NCI-H2107 treated with DMSO at 0.1 percent for 48 hours (cell line): ENCODE measurements around the gene ALDH3B1.

Experiments
- DNase-seq: peaks from one replicate; lab custom pipeline; 2025; ENCODE audit not compliant: unreplicated experiment; lab: John Stamatoyannopoulos, UW

ALDH3B1 gene

DNA sequence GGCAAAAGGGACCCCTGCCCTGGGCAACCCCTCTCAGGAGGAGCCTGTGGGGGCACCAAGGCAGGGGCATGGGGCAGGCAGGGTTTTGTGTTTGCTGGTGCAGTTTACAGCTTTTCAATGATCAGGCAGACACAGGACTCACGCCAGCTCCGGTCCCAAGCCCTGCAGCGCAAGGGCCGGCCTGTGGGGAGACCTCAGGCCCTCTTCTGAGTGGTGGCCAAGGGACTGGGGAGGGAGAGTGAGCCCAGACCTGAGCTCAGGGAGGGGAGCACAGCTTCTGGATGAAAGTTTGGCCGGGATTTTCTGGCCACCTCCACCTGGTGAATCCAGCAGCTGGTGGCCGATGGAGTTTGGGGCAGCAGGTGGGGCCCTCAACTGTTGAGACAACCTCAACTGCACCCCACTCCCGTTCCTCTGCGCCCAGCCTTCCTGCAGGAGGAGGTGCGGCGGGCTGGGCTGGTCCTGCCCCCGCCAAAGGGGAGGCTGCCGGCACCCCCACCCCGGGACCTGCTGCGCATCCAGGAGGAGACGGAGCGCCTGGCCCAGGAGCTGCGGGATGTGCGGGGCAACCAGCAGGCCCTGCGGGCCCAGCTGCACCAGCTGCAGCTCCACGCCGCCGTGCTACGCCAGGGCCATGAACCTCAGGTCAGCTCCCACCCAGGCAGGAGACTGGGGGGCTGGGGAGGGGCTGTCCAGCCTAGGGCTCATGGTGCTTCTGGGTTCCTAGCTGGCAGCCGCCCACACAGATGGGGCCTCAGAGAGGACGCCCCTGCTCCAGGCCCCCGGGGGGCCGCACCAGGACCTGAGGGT, 32.3 kb downstream of the ALDH3B1 start:
- DNase-seq, result no peak

DNA sequence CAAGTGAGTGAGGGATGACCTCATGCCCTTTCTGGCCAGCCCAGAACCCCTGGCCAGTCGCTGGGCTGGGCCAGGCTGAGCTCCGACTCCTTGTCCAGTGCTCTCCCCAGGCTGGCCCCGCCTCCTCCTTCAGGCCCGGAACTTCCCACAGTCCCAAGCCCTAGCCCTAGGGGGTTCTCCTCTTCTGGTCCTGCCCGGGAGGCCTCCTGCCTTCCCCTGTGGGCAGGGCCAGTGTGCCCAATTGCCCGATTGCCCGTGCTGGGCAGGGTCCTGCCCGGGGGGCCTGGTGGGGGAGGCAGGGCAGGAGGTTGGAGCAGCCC, 32.9 kb downstream of the ALDH3B1 start:
- DNase-seq, result no peak

DNA sequence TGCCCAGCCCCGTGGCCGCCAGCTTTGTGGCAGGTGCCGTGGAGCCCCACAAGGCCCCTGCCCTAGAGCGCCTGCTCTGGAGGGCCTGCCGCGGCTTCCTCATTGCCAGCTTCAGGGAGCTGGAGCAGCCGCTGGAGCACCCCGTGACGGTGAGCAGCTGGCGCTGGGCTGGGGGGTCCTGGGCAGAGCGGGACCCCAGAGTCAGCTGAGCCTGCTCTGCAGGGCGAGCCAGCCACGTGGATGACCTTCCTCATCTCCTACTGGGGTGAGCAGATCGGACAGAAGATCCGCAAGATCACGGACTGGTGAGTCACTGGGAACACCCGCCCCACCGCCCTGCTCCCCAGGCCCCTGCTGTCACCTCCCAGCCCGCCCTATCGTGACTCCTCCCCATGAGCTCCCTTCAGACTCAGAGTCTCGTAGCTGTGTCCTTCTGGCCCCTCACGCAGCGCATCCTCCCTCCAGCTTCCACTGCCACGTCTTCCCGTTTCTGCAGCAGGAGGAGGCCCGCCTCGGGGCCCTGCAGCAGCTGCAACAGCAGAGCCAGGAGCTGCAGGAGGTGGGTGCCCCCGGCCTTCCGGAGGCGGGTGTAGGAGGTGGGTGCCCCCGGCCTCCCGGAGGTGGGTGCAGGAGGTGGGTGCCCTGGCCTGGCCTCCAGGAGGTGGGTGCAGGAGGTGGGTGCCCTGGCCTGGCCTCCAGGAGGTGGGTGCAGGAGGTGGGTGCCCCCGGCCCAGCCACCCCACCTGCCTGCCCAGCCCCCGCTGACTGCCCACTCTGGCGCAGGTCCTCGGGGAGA, 33.4 kb downstream of the ALDH3B1 start:
- peak; percentile 25 for DNase-seq

DNA sequence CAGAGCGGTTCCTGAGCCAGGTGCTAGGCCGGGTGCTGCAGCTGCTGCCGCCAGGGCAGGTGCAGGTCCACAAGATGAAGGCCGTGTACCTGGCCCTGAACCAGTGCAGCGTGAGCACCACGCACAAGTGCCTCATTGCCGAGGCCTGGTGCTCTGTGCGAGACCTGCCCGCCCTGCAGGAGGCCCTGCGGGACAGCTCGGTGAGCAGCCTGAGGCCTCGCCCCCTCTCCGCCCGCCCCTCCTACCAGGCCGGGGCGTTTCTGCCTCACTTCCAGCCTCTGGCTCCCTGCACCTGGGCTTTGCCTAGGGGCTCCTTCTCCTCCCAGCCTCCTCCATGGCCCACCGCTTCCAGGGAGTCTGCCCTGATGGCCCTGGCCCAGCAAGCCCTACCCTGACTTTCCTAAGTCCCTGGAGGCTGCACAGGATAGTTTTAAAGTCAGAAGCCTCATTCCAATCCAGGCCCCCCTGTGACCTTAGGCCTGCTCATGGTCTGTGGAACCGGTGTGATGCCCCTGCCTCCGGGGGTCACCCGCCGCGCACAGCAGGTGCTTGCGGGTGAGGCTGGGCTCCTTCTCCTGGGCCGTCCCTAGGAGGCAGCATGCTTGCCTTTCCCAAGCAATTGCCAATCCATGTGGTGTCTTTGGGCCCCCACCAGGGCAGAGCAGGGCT, 34.2 kb downstream of the ALDH3B1 start:
- DNase-seq, result peak; percentile 41

DNA sequence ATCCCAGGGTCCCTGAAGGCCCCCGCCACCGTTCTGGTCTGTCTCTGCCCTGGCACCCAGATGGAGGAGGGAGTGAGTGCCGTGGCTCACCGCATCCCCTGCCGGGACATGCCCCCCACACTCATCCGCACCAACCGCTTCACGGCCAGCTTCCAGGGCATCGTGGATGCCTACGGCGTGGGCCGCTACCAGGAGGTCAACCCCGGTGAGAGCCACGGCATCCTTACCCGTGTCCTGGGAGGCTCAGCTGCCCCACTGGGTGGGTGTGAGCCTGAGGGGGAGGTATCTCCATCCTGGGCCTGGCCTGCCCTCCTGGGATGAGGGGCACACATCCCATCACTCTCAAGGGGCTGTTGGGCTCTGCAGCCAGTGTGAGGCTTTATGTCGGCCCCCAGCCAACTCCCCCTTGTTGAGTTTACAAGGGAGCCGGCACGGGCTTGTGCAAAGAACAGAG, 34.8 kb downstream of the ALDH3B1 start:
- no peak for DNase-seq

DNA sequence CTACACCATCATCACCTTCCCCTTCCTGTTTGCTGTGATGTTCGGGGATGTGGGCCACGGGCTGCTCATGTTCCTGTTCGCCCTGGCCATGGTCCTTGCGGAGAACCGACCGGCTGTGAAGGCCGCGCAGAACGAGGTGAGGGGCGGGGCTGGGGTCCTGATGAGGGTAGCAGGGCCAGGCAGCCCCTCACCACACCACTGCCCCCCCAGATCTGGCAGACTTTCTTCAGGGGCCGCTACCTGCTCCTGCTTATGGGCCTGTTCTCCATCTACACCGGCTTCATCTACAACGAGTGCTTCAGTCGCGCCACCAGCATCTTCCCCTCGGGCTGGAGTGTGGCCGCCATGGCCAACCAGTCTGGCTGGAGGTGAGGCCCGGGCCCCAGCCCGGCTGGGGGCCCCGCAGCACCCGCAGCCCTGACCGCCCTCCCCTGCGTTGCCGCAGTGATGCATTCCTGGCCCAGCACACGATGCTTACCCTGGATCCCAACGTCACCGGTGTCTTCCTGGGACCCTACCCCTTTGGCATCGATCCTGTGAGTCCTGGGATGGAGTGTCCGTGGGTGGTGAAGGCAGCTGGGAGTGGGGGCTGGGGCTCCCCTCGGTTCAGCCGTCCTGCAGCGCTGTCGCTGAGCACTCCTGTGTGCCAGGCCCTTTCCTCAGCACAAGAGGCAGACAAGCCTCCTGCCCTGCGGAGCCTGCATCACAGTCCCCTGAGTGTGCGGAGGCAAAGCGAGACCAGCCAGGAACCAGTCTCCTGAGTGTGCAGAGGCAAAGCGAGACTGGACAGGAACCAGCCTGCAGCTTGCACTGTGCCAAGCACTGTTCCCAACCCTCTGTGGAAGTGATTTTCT, 37.5 kb downstream of the ALDH3B1 start:
- no peak for DNase-seq

DNA sequence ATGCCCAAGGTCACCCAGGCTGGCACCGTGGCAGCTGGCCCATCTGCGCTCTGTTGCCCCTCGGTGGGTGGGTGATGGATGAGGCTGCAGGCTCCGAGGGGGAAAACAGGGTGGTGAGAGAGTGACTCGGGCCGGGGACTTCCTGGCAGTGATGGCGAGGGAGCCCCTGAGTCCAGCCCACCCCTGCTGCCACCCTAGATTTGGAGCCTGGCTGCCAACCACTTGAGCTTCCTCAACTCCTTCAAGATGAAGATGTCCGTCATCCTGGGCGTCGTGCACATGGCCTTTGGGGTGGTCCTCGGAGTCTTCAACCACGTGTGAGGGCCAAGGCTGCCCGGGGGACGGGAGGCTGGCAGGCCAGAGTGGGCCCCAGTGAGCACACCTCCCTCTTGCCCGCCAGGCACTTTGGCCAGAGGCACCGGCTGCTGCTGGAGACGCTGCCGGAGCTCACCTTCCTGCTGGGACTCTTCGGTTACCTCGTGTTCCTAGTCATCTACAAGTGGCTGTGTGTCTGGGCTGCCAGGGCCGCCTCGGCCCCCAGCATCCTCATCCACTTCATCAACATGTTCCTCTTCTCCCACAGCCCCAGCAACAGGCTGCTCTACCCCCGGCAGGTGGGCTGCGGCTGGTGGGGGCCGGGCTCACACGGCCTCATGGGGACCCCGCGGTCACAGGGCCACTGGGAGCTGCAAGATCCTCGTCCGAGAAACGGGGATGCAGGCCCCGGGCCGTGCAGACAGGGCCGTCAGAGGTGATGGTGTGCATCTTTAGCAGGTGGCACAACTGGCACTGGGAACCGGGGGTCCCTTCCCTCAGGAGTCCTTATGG, 38.8 kb downstream of the ALDH3B1 start:
- DNase-seq, result no peak

DNA sequence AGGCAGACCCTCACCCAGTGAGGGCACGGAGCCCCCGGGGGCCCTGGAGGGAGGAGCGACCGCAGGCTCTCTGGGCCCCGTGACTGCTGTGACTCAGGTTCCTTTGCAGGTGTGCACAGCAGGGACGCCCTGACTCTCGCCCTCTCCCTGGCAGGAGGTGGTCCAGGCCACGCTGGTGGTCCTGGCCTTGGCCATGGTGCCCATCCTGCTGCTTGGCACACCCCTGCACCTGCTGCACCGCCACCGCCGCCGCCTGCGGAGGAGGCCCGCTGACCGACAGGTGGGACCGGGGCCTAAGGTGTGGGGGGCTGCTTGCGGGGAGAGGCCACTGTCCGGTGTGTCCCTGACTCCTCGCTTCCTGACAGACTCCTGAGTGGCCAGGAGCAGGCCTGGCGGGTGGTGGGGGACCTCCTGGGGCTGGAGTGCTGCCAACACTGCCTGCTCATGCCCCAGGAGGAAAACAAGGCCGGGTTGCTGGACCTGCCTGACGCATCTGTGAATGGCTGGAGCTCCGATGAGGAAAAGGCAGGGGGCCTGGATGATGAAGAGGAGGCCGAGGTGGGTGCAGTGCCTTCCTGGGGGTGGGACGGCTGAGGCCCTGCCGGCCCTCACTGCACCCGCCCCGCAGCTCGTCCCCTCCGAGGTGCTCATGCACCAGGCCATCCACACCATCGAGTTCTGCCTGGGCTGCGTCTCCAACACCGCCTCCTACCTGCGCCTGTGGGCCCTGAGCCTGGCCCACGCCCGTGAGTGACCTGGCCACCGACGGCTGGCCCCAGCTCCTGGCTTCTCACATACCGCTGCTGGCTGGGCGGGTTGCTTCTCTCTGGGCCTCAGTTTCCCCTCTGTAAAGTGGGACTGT, 39.6 kb downstream of the ALDH3B1 start:
- DNase-seq, result no peak

DNA sequence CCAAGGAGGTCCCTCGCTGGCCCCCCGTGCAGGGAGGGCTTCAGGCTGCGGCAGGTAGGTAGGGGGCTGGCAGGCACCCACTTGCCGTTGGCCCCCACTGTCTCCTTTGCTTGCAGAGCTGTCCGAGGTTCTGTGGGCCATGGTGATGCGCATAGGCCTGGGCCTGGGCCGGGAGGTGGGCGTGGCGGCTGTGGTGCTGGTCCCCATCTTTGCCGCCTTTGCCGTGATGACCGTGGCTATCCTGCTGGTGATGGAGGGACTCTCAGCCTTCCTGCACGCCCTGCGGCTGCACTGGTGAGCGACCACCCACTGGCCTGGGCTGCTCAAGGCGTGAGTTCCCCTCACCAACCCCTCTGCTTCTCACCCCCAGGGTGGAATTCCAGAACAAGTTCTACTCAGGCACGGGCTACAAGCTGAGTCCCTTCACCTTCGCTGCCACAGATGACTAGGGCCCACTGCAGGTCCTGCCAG, 40.3 kb downstream of the ALDH3B1 start:
- DNase-seq, result no peak

DNA sequence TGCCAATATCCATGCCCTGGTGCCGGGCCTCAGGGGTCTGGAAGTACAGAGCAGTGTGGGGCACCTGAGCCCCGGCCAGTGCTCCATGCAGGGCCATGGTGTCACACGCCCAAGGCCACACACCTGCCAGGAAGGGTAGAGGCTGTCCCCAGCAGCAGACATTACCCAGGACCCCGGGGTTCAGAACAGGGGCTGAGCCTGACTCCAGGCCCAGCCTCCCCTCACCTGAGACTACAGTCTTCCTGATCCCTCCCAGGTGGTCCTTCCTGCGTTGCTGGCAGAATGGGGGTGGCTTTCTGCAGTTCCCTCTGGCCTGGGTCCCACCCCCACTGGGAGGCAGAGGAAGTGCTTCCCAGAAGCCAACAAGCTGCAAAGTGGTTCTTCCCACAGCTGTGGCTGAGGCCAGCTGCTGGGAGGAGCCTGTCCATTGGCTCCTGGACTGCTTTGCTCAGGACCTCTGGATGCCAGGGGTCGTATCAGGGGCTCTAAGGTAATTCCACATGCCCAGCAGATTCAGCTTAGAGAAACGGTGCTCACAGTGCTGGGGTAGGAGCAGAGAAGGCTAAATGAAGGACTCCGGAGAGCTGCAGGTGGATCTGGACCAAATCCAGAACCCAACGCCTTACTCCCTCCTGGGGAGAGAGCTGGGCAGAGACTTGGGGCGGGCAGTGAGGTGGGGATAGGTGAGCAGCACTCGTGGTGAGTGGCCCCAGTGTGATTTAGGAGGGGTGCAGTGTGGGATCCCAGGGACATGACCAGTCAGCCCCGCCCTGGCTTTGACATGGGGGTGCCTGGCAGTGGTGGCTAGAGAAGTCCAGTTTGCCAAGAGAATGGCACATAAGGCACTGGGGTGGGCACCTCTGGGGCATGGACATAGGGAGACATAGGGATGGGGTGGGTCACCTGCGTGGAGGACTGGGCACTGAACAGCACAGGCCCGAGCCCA, 41.3 kb downstream of the ALDH3B1 start:
- DNase-seq, result no peak

DNA sequence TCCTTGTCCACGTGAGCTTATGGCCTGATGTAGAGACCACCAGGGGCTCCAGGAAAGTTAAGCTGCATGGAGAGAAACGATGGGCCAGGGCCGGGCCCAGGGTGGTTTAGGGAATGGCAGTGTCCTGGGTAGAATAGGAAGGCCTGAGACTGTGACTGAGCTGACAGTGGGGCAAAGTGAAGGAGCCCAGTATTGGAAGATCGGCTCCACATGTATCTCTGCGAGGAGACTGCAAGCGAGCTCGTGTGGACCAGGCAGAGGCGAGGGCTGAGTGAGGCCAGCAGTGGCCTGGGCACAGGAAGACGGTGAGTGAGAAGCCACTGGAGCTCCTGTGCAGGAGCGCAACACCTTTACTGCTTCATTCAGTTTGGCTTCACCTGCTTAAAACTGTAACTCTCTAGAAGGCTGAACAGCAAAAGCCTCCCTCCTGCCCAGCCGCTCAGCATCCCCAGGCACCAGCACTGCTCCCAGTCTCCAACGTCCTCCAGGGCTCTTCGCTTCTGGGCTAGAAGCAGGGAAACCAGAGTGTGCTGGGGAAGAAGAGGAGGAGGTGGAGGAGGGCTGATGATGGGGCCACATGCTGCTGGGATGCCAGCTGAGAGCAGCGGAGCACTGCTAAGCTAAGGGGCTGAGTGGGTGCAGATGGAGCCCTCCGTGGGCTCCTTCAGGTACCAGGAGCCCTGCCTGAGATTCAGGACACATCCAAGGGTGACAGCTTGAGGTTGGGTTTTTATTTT, 42.2 kb downstream of the ALDH3B1 start:
- no peak for DNase-seq

DNA sequence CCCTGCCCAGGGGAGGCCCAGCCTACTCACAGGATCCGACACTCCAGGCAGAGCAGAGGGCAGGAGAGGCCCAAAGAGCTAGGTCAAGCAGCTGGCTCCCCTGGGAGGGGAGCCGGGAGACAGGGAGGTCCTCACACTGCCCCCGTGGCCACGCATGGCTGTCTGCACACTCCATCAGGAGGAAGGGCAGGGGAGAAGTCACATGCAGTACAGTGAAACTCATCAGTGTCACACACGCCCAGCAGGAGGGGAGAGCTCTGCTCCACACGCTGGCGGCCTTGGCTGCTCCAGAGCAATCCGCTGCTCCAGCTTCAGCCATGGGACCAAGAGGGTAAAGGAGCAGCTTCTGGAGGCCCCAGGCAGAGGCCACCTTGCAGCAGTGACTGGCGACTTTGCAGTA, 43.0 kb downstream of the ALDH3B1 start:
- DNase-seq, result no peak

DNA sequence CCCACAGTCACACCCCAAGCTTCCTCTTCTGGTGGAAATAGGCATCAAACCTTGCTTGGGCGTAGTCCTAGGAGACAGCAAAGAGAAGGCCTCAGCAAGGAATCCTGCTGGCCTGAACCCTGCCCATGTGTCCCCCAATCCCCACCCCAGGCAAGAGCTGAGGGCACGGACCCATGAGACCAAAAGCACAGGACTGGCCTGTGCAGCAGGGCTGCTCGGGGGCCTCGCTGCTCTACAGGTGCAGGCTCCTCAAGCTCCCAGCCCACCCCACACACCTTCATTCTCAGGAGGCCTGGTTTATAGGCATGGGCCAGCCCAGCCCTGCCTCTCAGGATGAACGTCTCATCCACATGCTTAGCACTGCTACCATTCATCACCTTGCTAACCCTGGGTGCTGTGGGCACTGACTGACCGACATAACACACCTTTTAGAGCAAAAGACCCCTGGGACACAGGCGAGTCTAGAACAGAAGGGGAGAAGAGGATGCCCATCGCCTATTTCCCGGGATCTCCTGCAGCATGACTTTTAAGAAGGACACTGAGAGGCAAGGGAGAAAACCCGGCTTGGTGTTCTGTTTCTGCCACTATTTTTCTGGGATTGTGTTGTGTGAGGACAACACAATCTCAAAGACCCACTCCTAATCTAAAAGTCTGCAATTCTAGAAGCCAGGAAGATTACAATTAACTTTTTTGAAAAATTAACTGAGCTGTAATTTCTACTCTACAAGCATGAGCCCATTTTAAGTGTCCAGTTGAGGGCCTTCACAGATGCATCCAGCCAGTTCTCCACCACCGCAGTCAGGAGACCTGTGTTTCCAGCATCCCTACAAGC, 44.1 kb downstream of the ALDH3B1 start:
- no peak for DNase-seq

DNA sequence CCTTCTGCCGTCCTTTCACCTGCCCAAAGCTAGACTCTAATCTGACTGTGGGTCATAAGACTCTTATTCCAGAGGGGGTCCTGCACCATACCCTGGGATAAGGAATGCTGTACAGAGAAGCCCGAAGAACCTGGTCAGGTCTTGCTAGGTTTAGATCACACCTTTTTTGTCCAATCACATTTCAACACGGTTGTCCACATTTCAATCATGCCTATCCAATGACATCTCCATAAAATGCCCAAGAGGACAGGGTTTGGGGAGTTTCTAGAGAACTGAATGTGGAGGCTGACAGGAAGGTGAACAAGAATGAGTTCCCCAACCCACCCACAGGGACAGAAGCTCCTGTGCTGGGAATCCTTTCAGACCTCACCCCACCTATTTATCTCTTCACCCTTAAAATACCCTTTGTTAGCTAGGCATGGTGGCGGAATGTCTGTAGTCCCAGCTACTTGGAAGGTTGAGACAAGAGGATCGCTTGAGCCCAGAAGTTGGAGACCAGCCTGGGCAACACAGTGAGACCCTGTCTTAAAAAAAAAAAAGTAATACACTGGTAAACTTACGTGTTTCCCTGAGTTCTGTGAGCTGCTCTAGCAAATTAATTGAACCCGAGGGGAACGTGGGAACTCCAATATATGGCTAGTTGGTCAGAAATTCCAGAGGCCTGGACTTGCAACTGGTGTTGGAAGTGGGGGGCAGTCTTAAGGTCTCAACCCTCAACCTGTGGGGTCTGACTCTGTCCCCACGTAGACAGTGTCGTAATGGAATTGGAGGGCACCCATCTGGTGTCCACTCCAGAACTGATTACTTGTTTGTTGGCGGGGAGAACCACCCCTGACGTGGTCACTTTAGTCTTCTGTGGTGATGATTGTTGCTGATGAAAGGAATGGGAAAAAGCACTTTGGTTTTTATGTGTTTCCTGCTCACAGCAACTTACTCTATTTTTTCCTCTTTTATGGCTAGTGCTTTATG, 46.5 kb downstream of the ALDH3B1 start:
- no peak for DNase-seq

DNA sequence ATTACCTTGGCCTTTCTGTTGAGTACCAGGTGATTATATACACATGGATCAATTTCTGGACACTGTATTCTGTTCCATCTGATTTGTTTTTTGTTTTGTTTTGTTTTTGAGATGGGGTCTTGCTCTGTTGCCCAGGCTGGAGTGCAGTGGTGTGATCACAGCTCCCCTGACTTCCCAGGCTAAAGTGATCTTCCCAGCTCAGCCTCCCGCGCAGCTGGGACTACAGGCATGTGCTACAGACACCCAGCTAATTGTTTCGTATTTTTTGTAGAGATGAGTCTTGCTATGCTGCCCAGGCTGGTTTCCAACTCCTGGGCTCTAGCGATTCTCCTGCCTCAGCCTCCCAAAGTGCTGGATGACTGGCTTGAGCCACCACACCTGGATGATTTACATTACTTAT, 47.7 kb downstream of the ALDH3B1 start:
- DNase-seq, result no peak
